Prostate gland (tissue), 2 donors: Measurements from ENCODE around the gene WFS1. TPM values are rescaled to one million over a fixed set of nuclear protein-coding genes. Genes with fewer than 3 reads are reported as not detected.

Experiments
- DNase-seq: peaks from one replicate; pipeline ENCODE4 v3.0.0-alpha.2; 2019; ENCODE audit warnings: low spot score
- H3K27ac ChIP-seq, 2 donors: fragments of 200-600 bp; sonication (generic); 2 replicates each; pipeline ENCODE4 v1.5.1; 2017 to 2019
- H3K27me3 ChIP-seq: fragments of 200-600 bp; sonication (generic); replicated peaks from 2 replicates; pipeline ENCODE4 v1.5.1; 2019; ENCODE audit not compliant: insufficient read depth
- H3K36me3 ChIP-seq, 2 donors: fragments of 200-600 bp; sonication (generic); 1 replicate in 1 of 2; 2 replicates in 1 of 2; pipeline versions ENCODE4 v1.5.1 to v1.8.1; 2017 to 2019
- H3K4me1 ChIP-seq: fragments of 200-600 bp; sonication (generic); replicated peaks from 2 replicates; pipeline ENCODE4 v1.5.1; 2019
- H3K4me3 ChIP-seq, 2 donors: fragments of 200-600 bp; sonication (generic); 2 replicates each; pipeline ENCODE4 v1.5.1; 2017 to 2019
- H3K9me3 ChIP-seq: fragments of 200-600 bp; sonication (generic); 2 replicates; pipeline ENCODE4 v1.5.1; 2017
- POLR2A ChIP-seq: fragments of 450-650 bp; IDR thresholded peaks from one replicate; pipeline ENCODE4 v1.6.1; 2016; ENCODE audit warnings: antibody characterized with exemption, mild to moderate bottlenecking
- POLR2AphosphoS5 ChIP-seq: sonication (generic); formaldehyde crosslinking; IDR thresholded peaks from one replicate; pipeline ENCODE4 v1.6.1; 2017; ENCODE audit warnings: antibody characterized with exemption
- WGBS: methylation state at CpG from one replicate; pipeline ENCODE4 v1.1.5; 2018; 5-methylcytosine and 5-hydroxymethylcytosine counted together
- intact Hi-C: fragments of 100-400 bp; cut with DNase I; formaldehyde crosslinking; loops from one replicate; pipeline ENCODE4 v1.14.2; 2022
- total RNA-seq, 2 donors: library from RNA; depleted of rRNA; stranded (reverse); fragments of >200 nt; gene quantifications; one replicate each; pipeline ENCODE4 v1.1.0, GENCODE V29; 2016
- TF ChIP-seq, protein P1 (sequence below), 4 experiments: fragments of 200-600 bp in 2 of 4; fragments of 450-650 bp in 2 of 4; sonication (generic) in 2 of 4; IDR thresholded peaks; 1 replicate in 3 of 4; 2 replicates in 1 of 4; pipeline ENCODE4 v1.5.1; 2016 to 2019; ENCODE audit warnings: antibody characterized with exemption in 4 of 4, mild to moderate bottlenecking in 2 of 4, moderate library complexity in 2 of 4

Gene WFS1
- total RNA-seq, 2 donors from 2014 or later: 53.4 to 169 TPM

DNA sequence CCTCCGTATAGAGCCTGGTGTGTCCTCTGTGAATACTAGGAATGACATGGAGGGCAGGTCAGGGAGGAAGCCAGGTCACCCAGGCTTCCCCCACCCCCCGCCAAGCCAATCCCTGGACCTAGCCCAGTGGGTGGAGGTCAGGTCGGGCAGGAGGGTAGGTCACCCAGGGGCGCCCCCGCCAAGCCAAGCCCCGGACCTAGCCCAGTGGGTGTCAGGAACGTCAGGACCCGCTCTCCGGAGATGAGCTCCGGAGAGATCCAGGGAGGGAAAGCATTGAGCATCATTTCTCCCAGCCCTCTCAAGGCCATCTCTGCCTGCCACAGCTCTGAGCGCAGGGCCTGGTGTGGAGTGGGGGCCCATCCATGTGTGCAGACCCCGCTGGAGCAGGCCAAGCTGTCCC, 48.6 kb downstream of the WFS1 start:
- no peaks in the 10 kb centered on the region for H3K9me3 ChIP-seq
- H3K4me1 ChIP-seq: no peaks in the 10 kb centered on the region
- no peak for TF ChIP-seq POLR2AphosphoS5
- no peak for TF ChIP-seq POLR2A
- TF ChIP-seq, protein P1, sequence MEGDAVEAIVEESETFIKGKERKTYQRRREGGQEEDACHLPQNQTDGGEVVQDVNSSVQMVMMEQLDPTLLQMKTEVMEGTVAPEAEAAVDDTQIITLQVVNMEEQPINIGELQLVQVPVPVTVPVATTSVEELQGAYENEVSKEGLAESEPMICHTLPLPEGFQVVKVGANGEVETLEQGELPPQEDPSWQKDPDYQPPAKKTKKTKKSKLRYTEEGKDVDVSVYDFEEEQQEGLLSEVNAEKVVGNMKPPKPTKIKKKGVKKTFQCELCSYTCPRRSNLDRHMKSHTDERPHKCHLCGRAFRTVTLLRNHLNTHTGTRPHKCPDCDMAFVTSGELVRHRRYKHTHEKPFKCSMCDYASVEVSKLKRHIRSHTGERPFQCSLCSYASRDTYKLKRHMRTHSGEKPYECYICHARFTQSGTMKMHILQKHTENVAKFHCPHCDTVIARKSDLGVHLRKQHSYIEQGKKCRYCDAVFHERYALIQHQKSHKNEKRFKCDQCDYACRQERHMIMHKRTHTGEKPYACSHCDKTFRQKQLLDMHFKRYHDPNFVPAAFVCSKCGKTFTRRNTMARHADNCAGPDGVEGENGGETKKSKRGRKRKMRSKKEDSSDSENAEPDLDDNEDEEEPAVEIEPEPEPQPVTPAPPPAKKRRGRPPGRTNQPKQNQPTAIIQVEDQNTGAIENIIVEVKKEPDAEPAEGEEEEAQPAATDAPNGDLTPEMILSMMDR (IDR thresholded peaks at IDR 0.05): no peak
- DNase-seq: no peak
- H3K27ac ChIP-seq: no peak overlapping the region
- intact Hi-C loops: no loop called here
- H3K4me3 ChIP-seq: no peak overlapping the region
- H3K27me3 ChIP-seq: no peaks in the 10 kb centered on the region
- WGBS: 86% methylated on average over 12 of the region's 12 CpGs
- H3K36me3 ChIP-seq: no peaks in the 10 kb centered on the region

DNA sequence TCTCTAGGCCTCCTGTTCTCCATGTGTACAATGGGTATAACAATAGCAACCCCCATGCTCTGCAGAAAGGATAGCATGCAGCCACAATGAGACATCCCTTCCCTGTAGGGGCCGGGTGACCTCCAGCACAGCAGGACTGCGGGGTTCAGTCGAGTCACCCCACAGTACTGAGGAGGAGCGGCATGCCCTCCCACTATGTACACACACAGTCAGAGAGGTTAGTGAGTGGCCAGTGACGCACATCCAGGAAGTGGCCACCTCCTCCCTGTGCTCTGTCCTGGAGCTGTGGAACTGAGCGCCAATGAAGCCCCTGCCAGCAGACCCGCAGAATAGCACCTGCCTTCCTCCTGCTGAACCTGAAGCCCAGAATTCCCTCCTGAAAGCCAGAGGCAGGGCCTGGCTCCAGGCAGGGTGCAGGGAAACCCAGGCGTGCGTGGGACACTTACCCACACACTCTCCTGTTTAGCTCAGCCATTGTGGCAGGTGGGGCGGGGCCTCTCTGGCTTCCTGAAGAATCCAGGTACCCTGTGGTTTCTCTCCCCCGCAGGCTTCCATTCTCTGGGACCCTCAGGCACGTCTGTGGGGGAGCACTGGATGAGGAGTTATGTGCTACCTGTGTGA, 50.0 kb downstream of the WFS1 start:
- Histone ChIP-seq H3K4me3 (no peak overlapping the region), H3K9me3 (no peaks in the 10 kb centered on the region), H3K36me3 (no peaks in the 10 kb centered on the region), H3K27ac (no peak overlapping the region), H3K4me1 (no peaks in the 10 kb centered on the region), H3K27me3 (no peaks in the 10 kb centered on the region)
- TF ChIP-seq POLR2A: no peak
- TF ChIP-seq, protein P1 (IDR thresholded peaks at IDR 0.05): no peak
- TF ChIP-seq POLR2AphosphoS5: no peak
- WGBS: 84% methylated on average over 12 of the region's 12 CpGs
- intact Hi-C loops: no loop called here
- DNase-seq: no peak

DNA sequence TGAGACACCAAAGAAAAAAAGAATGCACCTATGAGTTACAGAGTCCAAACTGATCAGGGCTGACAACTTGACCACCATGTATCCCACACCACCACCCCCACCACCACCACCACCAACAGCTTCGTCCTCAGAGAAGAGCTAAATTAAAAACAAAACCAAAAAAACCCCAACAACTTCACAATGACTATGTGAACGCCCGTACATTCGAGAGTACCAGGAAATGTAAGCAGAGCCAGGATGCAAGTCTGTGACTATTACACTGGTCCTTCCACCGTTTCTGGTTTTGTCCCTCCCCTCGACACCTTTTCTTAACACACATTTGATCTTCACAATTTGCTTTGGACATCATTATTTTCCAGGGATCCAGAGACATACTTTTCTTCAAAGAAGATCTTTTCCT, 51.0 kb downstream of the WFS1 start:
- TF ChIP-seq, protein P1 (IDR thresholded peaks at IDR 0.05): no peak
- TF ChIP-seq POLR2AphosphoS5 (no peak), POLR2A (no peak)
- intact Hi-C loops: no loop called here
- Histone ChIP-seq H3K4me1 (no peaks in the 10 kb centered on the region), H3K27me3 (no peaks in the 10 kb centered on the region), H3K9me3 (no peaks in the 10 kb centered on the region), H3K36me3 (no peaks in the 10 kb centered on the region), H3K27ac (no peak overlapping the region), H3K4me3 (no peak overlapping the region)
- 83% methylated on average over 6 of the region's 6 CpGs for WGBS
- DNase-seq: no peak

DNA sequence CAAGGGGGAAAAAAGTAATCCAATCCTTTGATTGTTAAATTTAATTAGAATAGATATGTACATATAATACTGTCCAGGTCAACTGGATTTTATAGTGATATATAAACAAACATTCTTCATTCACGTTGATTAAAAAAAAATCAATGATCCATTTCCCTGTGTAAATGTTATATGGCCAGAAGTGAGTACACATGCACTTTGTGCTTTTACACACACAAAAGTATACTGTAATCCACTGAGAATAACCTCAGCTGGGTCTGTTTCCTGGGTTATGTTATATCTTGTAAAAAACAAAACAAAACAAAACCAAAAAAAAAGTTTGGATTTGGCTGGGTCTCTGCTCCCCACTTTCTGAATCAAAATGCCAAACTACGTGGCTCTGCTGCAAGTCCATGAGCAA, 51.7 kb downstream of the WFS1 start:
- Histone ChIP-seq H3K4me3 (no peak overlapping the region), H3K36me3 (no peaks in the 10 kb centered on the region), H3K27ac (no peak overlapping the region), H3K27me3 (no peaks in the 10 kb centered on the region), H3K9me3 (no peaks in the 10 kb centered on the region), H3K4me1 (no peaks in the 10 kb centered on the region)
- intact Hi-C loops: no loop called here
- TF ChIP-seq POLR2A: no peak
- TF ChIP-seq POLR2AphosphoS5: no peak
- DNase-seq: no peak
- 48% methylated on average over 2 of the region's 2 CpGs for WGBS

DNA sequence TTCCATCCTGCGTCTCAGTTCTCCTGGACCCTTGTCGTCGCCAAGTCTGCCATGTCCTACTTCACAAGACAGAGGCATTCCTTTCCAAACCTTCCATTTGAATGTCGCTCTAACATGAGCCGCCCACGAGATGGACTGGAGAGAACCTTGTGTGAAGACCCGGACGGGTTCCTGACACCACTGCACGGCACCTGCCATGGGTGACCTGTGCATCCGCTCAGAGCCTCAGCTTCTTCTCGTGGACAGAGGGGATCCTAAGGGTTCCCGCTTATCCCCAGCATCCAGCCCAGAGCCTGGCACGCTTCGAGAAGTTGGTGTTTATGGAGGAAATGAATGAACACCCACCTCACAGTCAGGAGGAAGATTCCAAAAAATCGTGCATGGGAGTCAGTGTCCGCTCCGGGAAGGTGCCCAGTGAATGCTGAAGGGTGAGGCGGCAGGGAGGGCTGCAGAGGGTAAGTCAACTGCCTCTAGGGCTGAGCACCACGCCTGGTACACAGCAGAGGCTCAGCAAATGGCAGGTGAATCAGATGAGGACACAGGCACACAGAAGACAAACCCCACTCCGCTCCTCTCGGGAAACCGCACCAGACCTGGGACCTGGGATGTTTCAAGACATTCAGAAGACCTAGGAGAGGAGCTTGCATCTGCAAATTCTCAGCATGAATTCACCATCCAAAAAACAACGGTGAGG, 52.6 kb downstream of the WFS1 start:
- Histone ChIP-seq H3K27me3 (no peaks in the 10 kb centered on the region), H3K4me3 (no peak overlapping the region), H3K9me3 (no peaks in the 10 kb centered on the region), H3K27ac (no peak overlapping the region), H3K36me3 (no peaks in the 10 kb centered on the region), H3K4me1 (no peaks in the 10 kb centered on the region)
- TF ChIP-seq POLR2AphosphoS5: no peak
- intact Hi-C loops: no loop called here
- 93% methylated on average over 23 of the region's 23 CpGs for WGBS
- no peak for DNase-seq
